Sigmoid colon (tissue), 7 donors: ENCODE data around the gene PLEKHA7. TPM values are rescaled to one million over a fixed set of nuclear protein-coding genes. Genes with fewer than 3 reads are reported as not detected.
"Not testable (repeated sequence)": the region's sequence is repeated elsewhere in the genome, so short reads cannot be mapped to it uniquely, and the experiment has no call there.

ENCODE experiments used
- DNase-seq: peaks from one replicate; pipeline ENCODE4 v3.0.0-alpha.2; 2019
- H3K27ac ChIP-seq, 4 donors: fragments of 200-600 bp; sonication (generic); one replicate each; pipeline ENCODE4 v1.5.1; 2016 to 2019; ENCODE audit warnings: mild to moderate bottlenecking in 1 of 4
- H3K27me3 ChIP-seq, 3 donors: fragments of 200-600 bp; sonication (generic); one replicate each; pipeline ENCODE4 v1.5.1; 2019; ENCODE audit warnings: mild to moderate bottlenecking in 1 of 3
- H3K36me3 ChIP-seq, 4 donors: fragments of 200-600 bp; sonication (generic); one replicate each; pipeline ENCODE4 v1.5.1; 2016 to 2019
- H3K4me1 ChIP-seq, 4 donors: fragments of 200-600 bp; sonication (generic); one replicate each; pipeline ENCODE4 v1.5.1; 2017 to 2019
- H3K4me3 ChIP-seq, 4 donors: fragments of 200-600 bp; sonication (generic); one replicate each; pipeline ENCODE4 v1.5.1; 2017 to 2019; ENCODE audit warnings: mild to moderate bottlenecking in 2 of 4, moderate library complexity in 1 of 4
- H3K9me3 ChIP-seq, 4 donors: fragments of 200-600 bp in 3 of 4; sonication (generic) in 3 of 4; one replicate each; pipeline versions ENCODE4 v1.5.1 to v1.6.1; 2013 to 2019
- CTCF ChIP-seq, 4 experiments: fragments of 450-650 bp in 3 of 4; fragments of 200-600 bp in 1 of 4; IDR thresholded peaks; one replicate each; pipeline ENCODE4 v1.5.1; 2016 to 2019; ENCODE audit warnings: antibody characterized with exemption in 4 of 4, mild to moderate bottlenecking in 3 of 4, moderate library complexity in 2 of 4
- EP300 ChIP-seq, 4 donors: sonication (generic); formaldehyde crosslinking; IDR thresholded peaks; one replicate each; pipeline ENCODE4 v1.6.1; 2017; ENCODE audit warnings: antibody characterized with exemption in 4 of 4
- POLR2A ChIP-seq, 2 donors: fragments of 450-650 bp; IDR thresholded peaks; one replicate each; pipeline ENCODE4 v1.6.1; 2016; ENCODE audit warnings: antibody characterized with exemption in 2 of 2, mild to moderate bottlenecking in 2 of 2, moderate library complexity in 2 of 2
- POLR2AphosphoS5 ChIP-seq, 4 donors: sonication (generic); formaldehyde crosslinking; IDR thresholded peaks; one replicate each; pipeline ENCODE4 v1.6.1; 2017; ENCODE audit warnings: antibody characterized with exemption in 4 of 4
- WGBS, 2 donors: extraction: QIAGEN DNeasy Blood & Tissue Kit; methylation state at CpG; one replicate each; pipeline ENCODE4 v1.1.7; 2013; 5-methylcytosine and 5-hydroxymethylcytosine counted together
- intact Hi-C: fragments of 100-400 bp; cut with DNase I; formaldehyde crosslinking; loops from one replicate; pipeline ENCODE4 v1.15.1; 2023
- polyA plus RNA-seq, 3 donors: library from polyadenylated mRNA; stranded (reverse); fragments of 200-250 nt; gene quantifications; one replicate each; pipeline ENCODE4 v1.2.3, GENCODE V29; 2013
- total RNA-seq, 4 donors: library from RNA; depleted of rRNA; stranded (reverse); fragments of >200 nt; gene quantifications; one replicate each; pipeline ENCODE4 v1.1.0, GENCODE V29; 2016
- donor health status: healthy with polysubstance abuse.
- donor health status: Bipolar disorder and iron deficiency.
- donor health status: healthy.

Gene PLEKHA7
- total and polyA plus RNA-seq, 7 donors = 2.9 to 45.3 (median 10.2) TPM

GRCh38 chr11:16893456-16894066 is 120.7 kb downstream of the PLEKHA7 start:
- Histone ChIP-seq H3K27me3 (no peaks in the 10 kb centered on the region), H3K9me3 (peaks cover 0 to 7% (median 1%) of the 10 kb centered on the region in 4 donors), H3K4me3 (no peak overlapping the region), H3K27ac (peak overlapping the region in 1 of 4 donors; percentile 6), H3K36me3 (no peaks in the 10 kb centered on the region), H3K4me1 (peaks cover 0 to 5% (median 0%) of the 10 kb centered on the region in 4 donors)
- intact Hi-C loops = no loop called here
- 84 to 90% methylated on average over 4 of the region's 4 CpGs for WGBS, 2 donors
- TF ChIP-seq POLR2A (IDR thresholded peaks at IDR 0.05) (no peak), POLR2AphosphoS5 (IDR thresholded peaks at IDR 0.05) (no peak), EP300 (IDR thresholded peaks at IDR 0.05) (no peak), CTCF (IDR thresholded peaks at IDR 0.05) (no peak)
- no peak for DNase-seq

GRCh38 chr11:16891964-16892363 is 122.2 kb downstream of the PLEKHA7 start:
- Histone ChIP-seq H3K4me3 (no peak overlapping the region), H3K27ac (no peak overlapping the region), H3K27me3 (no peaks in the 10 kb centered on the region), H3K4me1 (no peaks in the 10 kb centered on the region), H3K36me3 (no peaks in the 10 kb centered on the region), H3K9me3 (peaks cover 0 to 7% (median 1%) of the 10 kb centered on the region in 4 donors)
- no peak for TF ChIP-seq POLR2A (IDR thresholded peaks at IDR 0.05)
- no peak for TF ChIP-seq EP300 (IDR thresholded peaks at IDR 0.05)
- no peak for TF ChIP-seq POLR2AphosphoS5 (IDR thresholded peaks at IDR 0.05)
- no peak for TF ChIP-seq CTCF (IDR thresholded peaks at IDR 0.05)
- no peak for DNase-seq
- intact Hi-C loops = no loop called here
- 60 to 63% methylated on average over 1 of the region's 1 CpG for WGBS, 2 donors

GRCh38 chr11:16891165-16891564 is 123.0 kb downstream of the PLEKHA7 start:
- intact Hi-C loops = no loop called here
- Histone ChIP-seq H3K9me3 (peaks cover 0 to 7% (median 1%) of the 10 kb centered on the region in 4 donors), H3K4me3 (no peak overlapping the region), H3K27me3 (no peaks in the 10 kb centered on the region), H3K4me1 (no peaks in the 10 kb centered on the region), H3K27ac (no peak overlapping the region), H3K36me3 (no peaks in the 10 kb centered on the region)
- 86 to 93% methylated on average over 2 of the region's 2 CpGs for WGBS, 2 donors
- no peak for DNase-seq
- no peak for TF ChIP-seq POLR2AphosphoS5 (IDR thresholded peaks at IDR 0.05)
- TF ChIP-seq POLR2A (IDR thresholded peaks at IDR 0.05) = no peak
- no peak for TF ChIP-seq CTCF (IDR thresholded peaks at IDR 0.05)
- TF ChIP-seq EP300 (IDR thresholded peaks at IDR 0.05) = no peak

DNA sequence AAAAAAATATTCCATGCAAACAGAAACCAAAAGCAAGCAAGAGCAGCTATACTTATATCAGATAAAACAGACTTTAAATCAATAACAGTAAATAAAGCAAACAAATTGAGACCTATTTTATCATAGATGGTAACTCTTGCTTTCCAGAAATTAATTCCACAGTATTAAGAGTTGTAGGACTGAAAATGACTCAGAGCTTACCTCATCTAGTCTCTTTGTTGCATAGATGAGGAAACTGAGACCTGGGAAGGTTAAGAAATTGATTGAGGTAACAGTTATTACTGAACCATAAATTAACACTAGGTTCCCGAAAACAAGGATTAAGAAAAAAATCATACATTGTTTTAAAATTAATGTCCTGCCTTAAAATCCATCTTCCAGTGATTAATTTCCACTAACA is 123.8 kb downstream of the PLEKHA7 start:
- TF ChIP-seq POLR2A (IDR thresholded peaks at IDR 0.05) (no peak), CTCF (IDR thresholded peaks at IDR 0.05) (no peak), EP300 (IDR thresholded peaks at IDR 0.05) (no peak), POLR2AphosphoS5 (IDR thresholded peaks at IDR 0.05) (no peak)
- H3K27me3 ChIP-seq = no peaks in the 10 kb centered on the region
- no peak for DNase-seq
- intact Hi-C loops = no loop called here
- H3K4me3 ChIP-seq = no peak overlapping the region
- peaks cover 0 to 7% (median 1%) of the 10 kb centered on the region in 4 donors for H3K9me3 ChIP-seq
- no peaks in the 10 kb centered on the region for H3K36me3 ChIP-seq
- no peak overlapping the region for H3K27ac ChIP-seq
- 91 to 100% methylated on average over 1 of the region's 1 CpG for WGBS, 2 donors
- no peaks in the 10 kb centered on the region for H3K4me1 ChIP-seq

GRCh38 chr11:16889905-16890304 is 124.3 kb downstream of the PLEKHA7 start:
- H3K4me3 ChIP-seq = no peak overlapping the region
- intact Hi-C loops = no loop called here
- H3K4me1 ChIP-seq = no peaks in the 10 kb centered on the region
- 16 to 72% methylated on average over 1 of the region's 1 CpG for WGBS, 2 donors
- peaks cover 0 to 7% (median 1%) of the 10 kb centered on the region in 4 donors for H3K9me3 ChIP-seq
- H3K36me3 ChIP-seq = no peaks in the 10 kb centered on the region
- DNase-seq = no peak
- no peak overlapping the region for H3K27ac ChIP-seq
- TF ChIP-seq POLR2A (IDR thresholded peaks at IDR 0.05) (no peak), POLR2AphosphoS5 (IDR thresholded peaks at IDR 0.05) (no peak), EP300 (IDR thresholded peaks at IDR 0.05) (no peak), CTCF (IDR thresholded peaks at IDR 0.05) (no peak)
- no peaks in the 10 kb centered on the region for H3K27me3 ChIP-seq

GRCh38 chr11:16889010-16889409 is 125.2 kb downstream of the PLEKHA7 start:
- H3K4me3 ChIP-seq, DNase-seq, H3K27ac ChIP-seq, H3K4me1 ChIP-seq, H3K36me3 ChIP-seq, H3K9me3 ChIP-seq, H3K27me3 ChIP-seq, intact Hi-C loops: not testable (repeated sequence)
- WGBS, 2 donors = 93 to 97% methylated on average over 4 of the region's 4 CpGs

DNA sequence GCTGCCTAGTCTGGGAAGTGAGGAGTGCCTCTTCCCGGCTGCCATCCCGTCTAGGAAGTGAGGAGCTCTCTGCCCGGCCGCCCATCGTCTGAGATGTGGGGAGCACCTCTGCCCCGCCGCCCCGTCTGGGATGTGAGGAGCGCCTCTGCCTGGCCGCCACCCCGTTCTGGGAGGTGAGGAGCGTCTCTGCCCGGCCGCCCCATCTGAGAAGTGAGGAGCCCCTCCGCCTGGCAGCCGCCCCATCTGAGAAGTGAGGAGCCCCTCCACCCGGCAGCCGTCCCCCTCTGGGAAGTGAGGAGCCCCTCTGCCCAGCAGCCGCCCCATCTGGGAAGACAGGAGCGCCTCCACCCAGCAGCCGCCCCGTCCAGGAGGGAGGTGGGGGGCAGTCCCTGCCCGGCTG is 126.3 kb downstream of the PLEKHA7 start:
- intact Hi-C loops = not testable (repeated sequence)
- WGBS, 2 donors = 91 to 94% methylated on average over 23 of the region's 23 CpGs

More for the DNA sequence above, 126.3 kb downstream of the PLEKHA7 start:
- H3K4me3 ChIP-seq, H3K9me3 ChIP-seq, H3K36me3 ChIP-seq, H3K4me1 ChIP-seq, DNase-seq, H3K27me3 ChIP-seq, H3K27ac ChIP-seq: not testable (repeated sequence)
